Kidney epithelial cell (primary cell): ENCODE measurements around the gene SMC2. TPM values are rescaled to one million over a fixed set of nuclear protein-coding genes. Genes with fewer than 3 reads are reported as not detected.
A peak's percentile ranks its signal among the peaks of the same experiment; 100 is the strongest.

Experiments used
- DNase-seq: peaks from one replicate; pipeline ENCODE4 v3.0.0-alpha.2; 2010; ENCODE audit warnings: low read depth
- H3K27me3 ChIP-seq: 2 replicates; pipeline ENCODE4 v1.6.0; 2011; ENCODE audit warnings: low read length; ENCODE audit not compliant: control insufficient read depth, insufficient read depth
- H3K36me3 ChIP-seq: 2 replicates; pipeline ENCODE4 v1.5.1; 2011; ENCODE audit warnings: low read length; ENCODE audit not compliant: control insufficient read depth, insufficient read depth
- H3K4me3 ChIP-seq: 2 replicates; pipeline ENCODE4 v1.5.1; 2011; ENCODE audit warnings: low read depth, mild to moderate bottlenecking, control low read depth, low read length
- CTCF ChIP-seq: IDR thresholded peaks from 2 replicates; pipeline ENCODE4 v1.5.1; 2011; ENCODE audit warnings: mild to moderate bottlenecking, moderate library complexity, low read length, control low read depth, inconsistent platforms; ENCODE audit not compliant: insufficient read depth, poor library complexity, severe bottlenecking
- total RNA-seq: library from RNA; depleted of rRNA; stranded (reverse); fragments of >200 nt; gene quantifications from 2 replicates; pipeline ENCODE4 v1.2.3, GENCODE V29; 2015

The SMC2 gene
- total RNA-seq, 1 donor from 2014 or later = 12.2 TPM

GRCh38 chr9:104074876-104075275, 19.2 kb upstream of the SMC2 start:
- Histone ChIP-seq H3K4me3 (no peak overlapping the region), H3K27me3 (no peaks in the 10 kb centered on the region), H3K36me3 (no peaks in the 10 kb centered on the region)
- DNase-seq = peak; percentile 44
- no peak for TF ChIP-seq CTCF

- no peak for TF ChIP-seq CTCF
- H3K4me3 ChIP-seq = no peak overlapping the region
- no peaks in the 10 kb centered on the region for H3K27me3 ChIP-seq
- peak; percentile 50 for DNase-seq
- no peaks in the 10 kb centered on the region for H3K36me3 ChIP-seq
These were observed 18.0 kb upstream of the SMC2 start for GRCh38 chr9:104075801-104076753.

- no peak for TF ChIP-seq CTCF
- H3K4me3 ChIP-seq = no peak overlapping the region
These were observed 15.5 kb upstream of the SMC2 start for GRCh38 chr9:104078596-104078995.

GRCh38 chr9:104080983-104081382, 13.1 kb upstream of the SMC2 start:
- Histone ChIP-seq H3K27me3 (no peaks in the 10 kb centered on the region), H3K36me3 (no peaks in the 10 kb centered on the region), H3K4me3 (no peak overlapping the region)
- DNase-seq = no peak
- no peak for TF ChIP-seq CTCF

More at GRCh38 chr9:104078596-104078995, 15.5 kb upstream of the SMC2 start:
- no peak for DNase-seq
- Histone ChIP-seq H3K36me3 (no peaks in the 10 kb centered on the region), H3K27me3 (no peaks in the 10 kb centered on the region)

GRCh38 chr9:104082168-104082567, 11.9 kb upstream of the SMC2 start:
- H3K27me3 ChIP-seq = no peaks in the 10 kb centered on the region
- DNase-seq = no peak
- no peak for TF ChIP-seq CTCF
- no peak overlapping the region for H3K4me3 ChIP-seq
- no peaks in the 10 kb centered on the region for H3K36me3 ChIP-seq
